GM12878 (cell line): ENCODE results near the gene NAALADL2.

ENCODE experiments used
- HDAC6 ChIP-seq: fragments of 200-600 bp; sonication (generic); IDR thresholded peaks from one replicate; pipeline ENCODE4 v1.8.0; 2017; ENCODE audit warnings: antibody characterized with exemption; ENCODE audit not compliant: unreplicated experiment
- POLR2A ChIP-seq: IDR thresholded peaks from 2 replicates; pipeline ENCODE4 v1.6.1; 2011; ENCODE audit warnings: low read depth, mild to moderate bottlenecking, low read length
- POLR2AphosphoS5 ChIP-seq: IDR thresholded peaks from 2 replicates; pipeline ENCODE4 v1.6.1; 2011; ENCODE audit warnings: mild to moderate bottlenecking, low read length, inconsistent platforms
- RAD21 ChIP-seq: IDR thresholded peaks from 2 replicates; pipeline ENCODE4 v1.6.1; 2011; ENCODE audit warnings: mild to moderate bottlenecking, low read depth, low read length, moderate library complexity; ENCODE audit not compliant: insufficient read depth
- RAD51 ChIP-seq: fragments of 450-650 bp; IDR thresholded peaks from 2 replicates; pipeline ENCODE4 v1.6.1; 2016; ENCODE audit warnings: moderate library complexity, mild to moderate bottlenecking, inconsistent platforms
- SMAD1 ChIP-seq: fragments of 450-650 bp; IDR thresholded peaks from 2 replicates; pipeline ENCODE4 v1.6.1; 2018; ENCODE audit warnings: mild to moderate bottlenecking, low read depth; ENCODE audit not compliant: partially characterized antibody
- SMC3 ChIP-seq: IDR thresholded peaks from 2 replicates; pipeline ENCODE4 v1.6.1; 2011; ENCODE audit warnings: low read length, improper control_type of control experiment, borderline replicate concordance
- TF ChIP-seq, protein P1 (sequence below), 3 experiments: IDR thresholded peaks in 2 of 3; conservative IDR thresholded peaks in 1 of 3; 2 replicates each; pipeline ENCODE4 v1.5.1; 2011; ENCODE audit warnings: low read depth in 3 of 3, low read length in 3 of 3, mild to moderate bottlenecking in 3 of 3, control low read depth in 2 of 3, moderate library complexity in 2 of 3, inconsistent platforms in 1 of 3, mixed read lengths in 1 of 3; ENCODE audit not compliant: control insufficient read depth in 2 of 3, insufficient read depth in 1 of 3; ENCODE audit errors: extremely low read depth in 1 of 3
- TF ChIP-seq, protein P2 (sequence below): fragments of 450-650 bp; formaldehyde crosslinking; IDR thresholded peaks from 2 replicates; pipeline ENCODE4 v1.5.0; 2022; ENCODE audit warnings: mild to moderate bottlenecking, missing genetic modification characterization

DNA sequence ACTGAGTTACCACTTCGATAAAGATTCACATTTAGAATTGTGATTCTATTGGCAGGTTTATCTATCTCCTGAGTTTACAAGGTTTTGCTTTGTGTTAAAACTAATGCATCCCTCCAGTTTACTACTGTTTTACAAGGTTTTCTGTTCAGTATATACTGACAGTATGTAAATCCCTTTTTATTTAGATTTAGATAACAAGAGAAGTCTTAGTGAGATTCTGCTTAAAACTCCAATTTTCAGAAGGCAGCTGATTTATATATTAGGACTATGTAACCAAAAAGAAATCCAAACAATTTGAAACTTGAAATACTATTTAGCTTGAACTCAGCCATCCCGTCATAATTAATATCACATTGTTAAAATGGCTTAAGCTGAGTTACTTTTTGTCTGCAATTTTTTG is 619.2 kb downstream of the NAALADL2 start:
- TF ChIP-seq RAD21 (no peak), POLR2A (no peak), RAD51 (no peak), SMAD1 (no peak), SMC3 (no peak), POLR2AphosphoS5 (no peak), HDAC6 (no peak)
- TF ChIP-seq, protein P1, sequence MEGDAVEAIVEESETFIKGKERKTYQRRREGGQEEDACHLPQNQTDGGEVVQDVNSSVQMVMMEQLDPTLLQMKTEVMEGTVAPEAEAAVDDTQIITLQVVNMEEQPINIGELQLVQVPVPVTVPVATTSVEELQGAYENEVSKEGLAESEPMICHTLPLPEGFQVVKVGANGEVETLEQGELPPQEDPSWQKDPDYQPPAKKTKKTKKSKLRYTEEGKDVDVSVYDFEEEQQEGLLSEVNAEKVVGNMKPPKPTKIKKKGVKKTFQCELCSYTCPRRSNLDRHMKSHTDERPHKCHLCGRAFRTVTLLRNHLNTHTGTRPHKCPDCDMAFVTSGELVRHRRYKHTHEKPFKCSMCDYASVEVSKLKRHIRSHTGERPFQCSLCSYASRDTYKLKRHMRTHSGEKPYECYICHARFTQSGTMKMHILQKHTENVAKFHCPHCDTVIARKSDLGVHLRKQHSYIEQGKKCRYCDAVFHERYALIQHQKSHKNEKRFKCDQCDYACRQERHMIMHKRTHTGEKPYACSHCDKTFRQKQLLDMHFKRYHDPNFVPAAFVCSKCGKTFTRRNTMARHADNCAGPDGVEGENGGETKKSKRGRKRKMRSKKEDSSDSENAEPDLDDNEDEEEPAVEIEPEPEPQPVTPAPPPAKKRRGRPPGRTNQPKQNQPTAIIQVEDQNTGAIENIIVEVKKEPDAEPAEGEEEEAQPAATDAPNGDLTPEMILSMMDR (IDR thresholded peaks at IDR 0.05 in 2 of 3, conservative IDR thresholded peaks at IDR 0.05 in 1 of 3; ENCODE audit: control insufficient read depth in 2 of 3, extremely low read depth in 1 of 3, insufficient read depth in 1 of 3, low read depth in 3 of 3, low read length in 3 of 3), result no peak
- TF ChIP-seq, protein P2, sequence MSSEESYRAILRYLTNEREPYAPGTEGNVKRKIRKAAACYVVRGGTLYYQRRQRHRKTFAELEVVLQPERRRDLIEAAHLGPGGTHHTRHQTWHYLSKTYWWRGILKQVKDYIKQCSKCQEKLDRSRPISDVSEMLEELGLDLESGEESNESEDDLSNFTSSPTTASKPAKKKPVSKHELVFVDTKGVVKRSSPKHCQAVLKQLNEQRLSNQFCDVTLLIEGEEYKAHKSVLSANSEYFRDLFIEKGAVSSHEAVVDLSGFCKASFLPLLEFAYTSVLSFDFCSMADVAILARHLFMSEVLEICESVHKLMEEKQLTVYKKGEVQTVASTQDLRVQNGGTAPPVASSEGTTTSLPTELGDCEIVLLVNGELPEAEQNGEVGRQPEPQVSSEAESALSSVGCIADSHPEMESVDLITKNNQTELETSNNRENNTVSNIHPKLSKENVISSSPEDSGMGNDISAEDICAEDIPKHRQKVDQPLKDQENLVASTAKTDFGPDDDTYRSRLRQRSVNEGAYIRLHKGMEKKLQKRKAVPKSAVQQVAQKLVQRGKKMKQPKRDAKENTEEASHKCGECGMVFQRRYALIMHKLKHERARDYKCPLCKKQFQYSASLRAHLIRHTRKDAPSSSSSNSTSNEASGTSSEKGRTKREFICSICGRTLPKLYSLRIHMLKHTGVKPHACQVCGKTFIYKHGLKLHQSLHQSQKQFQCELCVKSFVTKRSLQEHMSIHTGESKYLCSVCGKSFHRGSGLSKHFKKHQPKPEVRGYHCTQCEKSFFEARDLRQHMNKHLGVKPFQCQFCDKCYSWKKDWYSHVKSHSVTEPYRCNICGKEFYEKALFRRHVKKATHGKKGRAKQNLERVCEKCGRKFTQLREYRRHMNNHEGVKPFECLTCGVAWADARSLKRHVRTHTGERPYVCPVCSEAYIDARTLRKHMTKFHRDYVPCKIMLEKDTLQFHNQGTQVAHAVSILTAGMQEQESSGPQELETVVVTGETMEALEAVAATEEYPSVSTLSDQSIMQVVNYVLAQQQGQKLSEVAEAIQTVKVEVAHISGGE (CRISPR knock-in tag), result no peak
